ENCODE results near the gene NBPF3.

DNA sequence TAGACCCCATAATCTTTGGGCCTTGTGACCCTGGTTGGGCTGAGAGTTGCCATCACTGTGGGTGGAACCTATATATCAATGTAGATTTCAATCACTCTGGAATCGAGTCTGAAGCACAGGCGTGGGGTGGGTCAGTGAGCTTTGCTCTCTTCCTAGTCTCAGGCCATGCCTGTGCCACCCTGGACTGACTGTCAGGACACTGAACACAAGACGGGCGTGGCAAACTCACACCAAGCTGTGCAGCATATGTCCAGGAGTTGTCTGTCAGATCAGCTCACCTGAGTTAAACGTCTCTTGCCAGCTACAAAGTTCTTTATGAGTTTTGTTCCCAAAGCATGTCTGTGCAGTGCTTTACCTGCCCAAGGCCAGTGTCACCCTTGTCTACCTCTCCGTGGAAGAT is 38.4 kb downstream of the NBPF3 start:
- TF ChIP-seq FOXA1 (IDR thresholded peaks at IDR 0.05) = no peak
- no peak for TF ChIP-seq NFRKB (IDR thresholded peaks at IDR 0.05)
- TF ChIP-seq TARDBP (IDR thresholded peaks at IDR 0.05) = no peak
- no peak for TF ChIP-seq ZNF384 (IDR thresholded peaks at IDR 0.05)
- TF ChIP-seq SUZ12 (IDR thresholded peaks at IDR 0.05) = no peak
- TF ChIP-seq BHLHE40 (IDR thresholded peaks at IDR 0.05; ENCODE audit: borderline replicate concordance) = no peak
- TF ChIP-seq SP1 (IDR thresholded peaks at IDR 0.05) = no peak
- no peak for TF ChIP-seq ELF4 (IDR thresholded peaks at IDR 0.05)
- TF ChIP-seq, protein P1, sequence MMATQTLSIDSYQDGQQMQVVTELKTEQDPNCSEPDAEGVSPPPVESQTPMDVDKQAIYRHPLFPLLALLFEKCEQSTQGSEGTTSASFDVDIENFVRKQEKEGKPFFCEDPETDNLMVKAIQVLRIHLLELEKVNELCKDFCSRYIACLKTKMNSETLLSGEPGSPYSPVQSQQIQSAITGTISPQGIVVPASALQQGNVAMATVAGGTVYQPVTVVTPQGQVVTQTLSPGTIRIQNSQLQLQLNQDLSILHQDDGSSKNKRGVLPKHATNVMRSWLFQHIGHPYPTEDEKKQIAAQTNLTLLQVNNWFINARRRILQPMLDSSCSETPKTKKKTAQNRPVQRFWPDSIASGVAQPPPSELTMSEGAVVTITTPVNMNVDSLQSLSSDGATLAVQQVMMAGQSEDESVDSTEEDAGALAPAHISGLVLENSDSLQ (IDR thresholded peaks at IDR 0.05) = no peak
